ENCODE results near the gene IGLL5.

Gene IGLL5

GRCh38 chr22:22887621-22888503 lies at the start of gene IGLL5:
IGLL5 (plus strand) TSS chr22:22887816; CDS start chr22:22888054, 238 bp downstream.
- DNase-seq (ENCODE audit: low read depth in 2 of 2), result no peak

GRCh38 chr22:22838148-22838786 lies 49.3 kb upstream of the IGLL5 start:
- DNase-seq (ENCODE audit: low read depth in 2 of 2), result no peak

- DNase-seq (ENCODE audit: low read depth in 2 of 2), result no peak
These were observed 47.9 kb upstream of the IGLL5 start for GRCh38 chr22:22839570-22840314.

GRCh38 chr22:22840780-22841179 lies 46.8 kb upstream of the IGLL5 start:
- no peak for DNase-seq (ENCODE audit: low read depth in 2 of 2)

- no peak for DNase-seq (ENCODE audit: low read depth in 2 of 2)
These were observed 46.0 kb upstream of the IGLL5 start for GRCh38 chr22:22841598-22841997.

- DNase-seq (ENCODE audit: low read depth in 2 of 2), result no peak
These were observed 45.5 kb upstream of the IGLL5 start for GRCh38 chr22:22842085-22842484.

GRCh38 chr22:22843848-22844247 lies 43.8 kb upstream of the IGLL5 start:
- DNase-seq (ENCODE audit: low read depth in 2 of 2), result no peak

- no peak for DNase-seq (ENCODE audit: low read depth in 2 of 2)
These were observed 40.4 kb upstream of the IGLL5 start for GRCh38 chr22:22847241-22847640.

- DNase-seq (ENCODE audit: low read depth in 2 of 2), result peak; percentile 3
These were observed 39.2 kb upstream of the IGLL5 start for GRCh38 chr22:22848364-22848866.

- no peak for DNase-seq (ENCODE audit: low read depth in 2 of 2)
These were observed 37.7 kb upstream of the IGLL5 start for GRCh38 chr22:22849640-22850610.

- DNase-seq (ENCODE audit: low read depth in 2 of 2), result no peak
These were observed 35.6 kb upstream of the IGLL5 start for GRCh38 chr22:22851969-22852368.

- no peak for DNase-seq (ENCODE audit: low read depth in 2 of 2)
These were observed 33.9 kb upstream of the IGLL5 start for GRCh38 chr22:22853713-22854112.

GRCh38 chr22:22854466-22854865 lies 33.1 kb upstream of the IGLL5 start:
- DNase-seq (ENCODE audit: low read depth in 2 of 2), result no peak

- DNase-seq (ENCODE audit: low read depth in 2 of 2), result no peak
These were observed 32.5 kb upstream of the IGLL5 start for GRCh38 chr22:22855085-22855484.

GRCh38 chr22:22855617-22856308 lies 31.9 kb upstream of the IGLL5 start:
- DNase-seq (ENCODE audit: low read depth in 2 of 2), result no peak

GRCh38 chr22:22856364-22856763 lies 31.3 kb upstream of the IGLL5 start:
- no peak for DNase-seq (ENCODE audit: low read depth in 2 of 2)

GRCh38 chr22:22856885-22857606 lies 30.6 kb upstream of the IGLL5 start:
- no peak for DNase-seq (ENCODE audit: low read depth in 2 of 2)

GRCh38 chr22:22857607-22858558 lies 29.7 kb upstream of the IGLL5 start:
- no peak for DNase-seq (ENCODE audit: low read depth in 2 of 2)

GRCh38 chr22:22858559-22858937 lies 29.1 kb upstream of the IGLL5 start:
- DNase-seq (ENCODE audit: low read depth in 2 of 2), result no peak

Data from fibroblast of skin of left quadriceps (primary cell).